Inflammatory macrophage treated with lipopolysaccharide for 1 hour (primary cell): ENCODE results near the gene ITSN1.
A peak's percentile ranks its signal among the peaks of the same experiment; 100 is the strongest.

Experiments used
- DNase-seq, 2 donors: peaks; one replicate each; pipeline ENCODE4 v3.0.0-alpha.2; 2020 to 2022

ITSN1 gene

GRCh38 chr21:33940881-33941245, 298.6 kb downstream of the ITSN1 start:
- no peak for DNase-seq

- DNase-seq: no peak
Observed at GRCh38 chr21:33942426-33942825, 300.1 kb downstream of the ITSN1 start.

GRCh38 chr21:33943293-33943692, 301.0 kb downstream of the ITSN1 start:
- DNase-seq: no peak

GRCh38 chr21:33944185-33944763, 302.0 kb downstream of the ITSN1 start:
- DNase-seq: no peak

- peak in 1 of 2 donors; percentile 65 for DNase-seq
Observed at GRCh38 chr21:33945652-33946270, 303.5 kb downstream of the ITSN1 start.

GRCh38 chr21:33947451-33948095, 305.3 kb downstream of the ITSN1 start:
- peak; percentile 87 to 97 for DNase-seq

- no peak for DNase-seq
Observed at GRCh38 chr21:33948096-33948950, 306.0 kb downstream of the ITSN1 start.

- no peak for DNase-seq
Observed at GRCh38 chr21:33948951-33949444, 306.7 kb downstream of the ITSN1 start.
